ENCODE data around the gene C1orf87. TPM values are rescaled to one million over a fixed set of nuclear protein-coding genes. Genes with fewer than 3 reads are reported as not detected.

Gene C1orf87
- total RNA-seq, 4 donors from 2014 or later = 0.40 TPM; not detected in 3

DNA sequence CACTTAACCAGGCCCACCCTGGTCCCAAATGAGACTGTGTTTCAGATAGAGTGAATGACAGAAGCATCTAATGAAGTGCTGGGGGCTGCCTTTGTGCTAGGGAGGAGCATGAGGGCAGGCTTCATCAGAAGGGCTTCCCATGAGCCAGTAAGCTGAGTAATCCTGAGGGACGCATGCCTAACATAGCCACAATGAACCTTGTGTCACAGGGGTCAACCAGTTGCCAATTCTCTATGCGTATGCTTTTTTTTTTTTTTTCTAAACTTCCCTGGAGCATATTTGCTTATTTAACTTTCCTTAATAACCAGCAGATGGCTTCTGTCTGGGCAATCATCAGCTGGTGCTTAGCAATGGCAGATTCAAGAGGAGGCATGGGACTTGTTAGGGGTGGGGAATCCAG is 121.5 kb downstream of the C1orf87 start:
- DNase-seq = no peak
- WGBS, 2 donors (ENCODE audit: low coverage in 1 of 2) = 83 to 92% methylated on average over 1 to 2 of the region's 2 CpGs
- Histone ChIP-seq H3K27ac (no peak overlapping the region), H3K9me3 (no peaks in the 10 kb centered on the region), H3K36me3 (no peaks in the 10 kb centered on the region), H3K4me1 (no peaks in the 10 kb centered on the region), H3K27me3 (no peaks in the 10 kb centered on the region), H3K4me3 (no peak overlapping the region)
- TF ChIP-seq POLR2AphosphoS5 (IDR thresholded peaks at IDR 0.05) (no peak), EP300 (IDR thresholded peaks at IDR 0.05; ENCODE audit: low read depth) (no peak), POLR2A (IDR thresholded peaks at IDR 0.05) (no peak)
- TF ChIP-seq, protein P1, sequence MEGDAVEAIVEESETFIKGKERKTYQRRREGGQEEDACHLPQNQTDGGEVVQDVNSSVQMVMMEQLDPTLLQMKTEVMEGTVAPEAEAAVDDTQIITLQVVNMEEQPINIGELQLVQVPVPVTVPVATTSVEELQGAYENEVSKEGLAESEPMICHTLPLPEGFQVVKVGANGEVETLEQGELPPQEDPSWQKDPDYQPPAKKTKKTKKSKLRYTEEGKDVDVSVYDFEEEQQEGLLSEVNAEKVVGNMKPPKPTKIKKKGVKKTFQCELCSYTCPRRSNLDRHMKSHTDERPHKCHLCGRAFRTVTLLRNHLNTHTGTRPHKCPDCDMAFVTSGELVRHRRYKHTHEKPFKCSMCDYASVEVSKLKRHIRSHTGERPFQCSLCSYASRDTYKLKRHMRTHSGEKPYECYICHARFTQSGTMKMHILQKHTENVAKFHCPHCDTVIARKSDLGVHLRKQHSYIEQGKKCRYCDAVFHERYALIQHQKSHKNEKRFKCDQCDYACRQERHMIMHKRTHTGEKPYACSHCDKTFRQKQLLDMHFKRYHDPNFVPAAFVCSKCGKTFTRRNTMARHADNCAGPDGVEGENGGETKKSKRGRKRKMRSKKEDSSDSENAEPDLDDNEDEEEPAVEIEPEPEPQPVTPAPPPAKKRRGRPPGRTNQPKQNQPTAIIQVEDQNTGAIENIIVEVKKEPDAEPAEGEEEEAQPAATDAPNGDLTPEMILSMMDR (IDR thresholded peaks at IDR 0.05) = no peak
- in situ Hi-C loops (cut with MboI; ENCODE audit: low pct_ligation_motif_present in 1 of 4, low pct_unique_long_range_greater_than_20kb in 1 of 4, low sequenced_read_pairs in 3 of 4) = loop anchor here in 1 of 4 donors (10.0 kb wide), 1 partner anchor 67 kb away; no protein-coding TSS in a partner anchor
- intact Hi-C loops (cut with DNase I; ENCODE audit: low total_unique reads) = no loop called here

DNA sequence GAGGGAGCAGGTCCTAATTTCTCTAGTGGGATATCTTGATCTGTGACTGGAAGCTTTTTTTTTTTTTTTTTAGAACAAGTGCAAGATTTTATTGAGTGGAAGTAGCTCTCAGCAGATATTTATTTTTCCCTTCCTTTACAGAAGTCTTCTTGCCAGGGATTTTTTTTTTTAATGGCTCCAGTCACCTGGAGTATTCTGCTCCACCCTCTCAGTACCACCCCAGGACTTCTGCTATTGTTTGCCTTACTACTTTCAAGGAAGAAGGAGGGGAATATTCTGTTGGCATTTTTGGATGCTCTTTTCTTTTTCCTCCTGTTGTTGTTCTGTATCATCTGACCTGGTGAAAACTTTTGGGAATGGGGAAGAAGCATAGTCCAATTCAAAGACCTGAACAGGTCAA is 123.9 kb downstream of the C1orf87 start:
- in situ Hi-C loops (cut with MboI; ENCODE audit: low pct_ligation_motif_present in 1 of 4, low pct_unique_long_range_greater_than_20kb in 1 of 4, low sequenced_read_pairs in 3 of 4) = loop anchor here in 3 of 4 donors (10.0 to 25.0 kb wide), 2 partner anchors 65 to 1212 kb away; no protein-coding TSS in a partner anchor
- H3K4me1 ChIP-seq = no peaks in the 10 kb centered on the region
- no peak for TF ChIP-seq EP300 (IDR thresholded peaks at IDR 0.05; ENCODE audit: low read depth)
- TF ChIP-seq POLR2A (IDR thresholded peaks at IDR 0.05) = no peak
- TF ChIP-seq POLR2AphosphoS5 (IDR thresholded peaks at IDR 0.05) = no peak
- TF ChIP-seq, protein P1 (IDR thresholded peaks at IDR 0.05) = no peak
- no peaks in the 10 kb centered on the region for H3K36me3 ChIP-seq
- no peak overlapping the region for H3K4me3 ChIP-seq
- no peaks in the 10 kb centered on the region for H3K27me3 ChIP-seq
- intact Hi-C loops (cut with DNase I; ENCODE audit: low total_unique reads) = loop anchor here (5.0 kb wide), 1 partner anchor 67 kb away; no protein-coding TSS in a partner anchor
- no peaks in the 10 kb centered on the region for H3K9me3 ChIP-seq
- no peak overlapping the region for H3K27ac ChIP-seq
- no peak for DNase-seq

DNA sequence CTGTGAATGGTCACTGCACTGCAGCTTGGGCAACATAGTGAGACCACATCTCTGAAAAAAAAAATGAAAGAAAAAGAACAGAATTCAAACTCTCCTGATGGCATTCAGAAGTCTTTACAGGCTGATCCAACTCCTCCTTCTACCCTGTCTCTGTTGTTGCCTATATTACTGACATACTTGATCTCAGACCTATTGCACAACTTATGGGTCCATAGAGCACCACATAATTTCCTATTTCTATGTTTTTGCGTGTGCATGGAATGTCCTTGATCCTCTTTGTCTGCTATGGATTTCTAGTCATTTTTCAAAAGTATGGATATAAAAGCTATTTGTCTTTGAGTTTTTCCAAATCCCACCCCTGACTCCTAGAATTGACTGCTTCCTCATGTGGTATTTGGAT is 124.6 kb downstream of the C1orf87 start:
- Histone ChIP-seq H3K4me3 (no peak overlapping the region), H3K27me3 (no peaks in the 10 kb centered on the region), H3K9me3 (no peaks in the 10 kb centered on the region), H3K36me3 (no peaks in the 10 kb centered on the region), H3K4me1 (no peaks in the 10 kb centered on the region), H3K27ac (no peak overlapping the region)
- in situ Hi-C loops (cut with MboI; ENCODE audit: low pct_ligation_motif_present in 1 of 4, low pct_unique_long_range_greater_than_20kb in 1 of 4, low sequenced_read_pairs in 3 of 4) (loop anchor here in 2 of 4 donors (10.0 to 25.0 kb wide), 2 partner anchors 64 to 1212 kb away; no protein-coding TSS in a partner anchor), intact Hi-C loops (cut with DNase I; ENCODE audit: low total_unique reads) (loop anchor here (5.0 kb wide), 1 partner anchor 67 kb away; no protein-coding TSS in a partner anchor)
- TF ChIP-seq EP300 (IDR thresholded peaks at IDR 0.05; ENCODE audit: low read depth) (no peak), POLR2AphosphoS5 (IDR thresholded peaks at IDR 0.05) (no peak), POLR2A (IDR thresholded peaks at IDR 0.05) (no peak)
- TF ChIP-seq, protein P1 (IDR thresholded peaks at IDR 0.05) = no peak
- 63% methylated on average over 1 of the region's 1 CpG; no CpG with 5 or more reads in 1 of the 2 donors for WGBS, 2 donors (ENCODE audit: low coverage in 1 of 2)
- no peak for DNase-seq

DNA sequence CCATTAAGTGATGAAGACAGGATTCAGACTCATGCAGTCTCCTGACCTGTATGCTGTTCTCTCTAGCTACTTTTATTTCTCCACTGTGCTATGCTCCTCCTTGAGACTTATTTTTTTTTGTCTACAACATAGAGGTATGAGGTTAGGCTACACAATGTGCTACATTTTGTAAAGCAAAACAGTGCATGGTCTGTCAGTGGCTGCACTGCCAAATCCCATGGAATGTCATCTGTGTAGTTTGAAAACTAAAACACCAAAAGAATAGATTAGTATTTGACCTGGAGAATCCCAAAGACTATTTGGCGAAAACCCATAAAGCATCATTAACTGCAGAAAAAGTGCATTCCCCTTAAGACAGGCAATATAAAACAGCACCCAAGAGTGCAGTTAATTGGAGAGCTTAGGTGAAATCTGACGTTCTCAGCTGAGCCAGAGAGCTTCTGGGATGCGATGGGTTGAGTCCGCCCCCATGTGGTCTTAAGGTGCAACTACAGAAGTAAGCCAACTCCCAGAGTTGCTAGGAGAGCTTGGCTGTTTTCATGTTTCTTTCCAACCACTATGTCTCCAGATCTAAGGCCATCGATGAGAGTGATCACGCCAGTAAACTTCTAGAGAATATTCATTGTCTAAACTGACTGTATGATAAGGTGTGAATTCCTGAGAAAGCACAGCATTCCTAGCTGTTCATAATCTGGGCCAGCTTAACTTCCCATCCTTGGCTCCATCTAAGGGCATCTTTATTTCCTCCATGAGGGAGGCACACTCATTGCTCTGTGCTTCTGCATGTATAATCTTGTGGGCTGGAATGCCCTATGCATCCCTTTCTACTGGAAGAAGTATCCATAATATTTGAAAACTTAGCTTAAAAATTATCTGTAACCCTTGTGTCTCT is 126.3 kb downstream of the C1orf87 start:
- TF ChIP-seq EP300 (IDR thresholded peaks at IDR 0.05; ENCODE audit: low read depth) (no peak), POLR2AphosphoS5 (IDR thresholded peaks at IDR 0.05) (no peak), POLR2A (IDR thresholded peaks at IDR 0.05) (no peak)
- TF ChIP-seq, protein P1 (IDR thresholded peaks at IDR 0.05) = peak; percentile 84 to 92 (median 89)
- no peak overlapping the region for H3K4me3 ChIP-seq

More for the DNA sequence above, 126.3 kb downstream of the C1orf87 start:
- WGBS, 2 donors (ENCODE audit: low coverage in 1 of 2) = 5 to 33% methylated on average over 1 to 6 of the region's 6 CpGs
- H3K27me3 ChIP-seq = no peaks in the 10 kb centered on the region
- no peaks in the 10 kb centered on the region for H3K36me3 ChIP-seq
- no peak overlapping the region for H3K27ac ChIP-seq
- in situ Hi-C loops (cut with MboI; ENCODE audit: low pct_ligation_motif_present in 1 of 4, low pct_unique_long_range_greater_than_20kb in 1 of 4, low sequenced_read_pairs in 3 of 4) = loop anchor here in 2 of 4 donors (10.0 to 25.0 kb wide), 2 partner anchors 62 to 1210 kb away; no protein-coding TSS in a partner anchor
- intact Hi-C loops (cut with DNase I; ENCODE audit: low total_unique reads) = loop anchor here (5.0 kb wide), 1 partner anchor 65 kb away; no protein-coding TSS in a partner anchor
- DNase-seq = peak; percentile 61
- no peaks in the 10 kb centered on the region for H3K4me1 ChIP-seq
- H3K9me3 ChIP-seq = no peaks in the 10 kb centered on the region

Measured in transverse colon (tissue), 4 donors.